CD4-positive, alpha-beta memory T cell (primary cell): ENCODE results near the gene NCOA3. TPM values are rescaled to one million over a fixed set of nuclear protein-coding genes. Genes with fewer than 3 reads are reported as not detected.

Source experiments
- CTCF ChIA-PET: fragments of 350-600 bp; sonication (Branson Sonifier 250); formaldehyde crosslinking; loops from one replicate; lab custom pipeline; 2021; ENCODE audit warnings: inconsistent platforms; ENCODE audit not compliant: partially characterized antibody; lab: Charles Lee
- POLR2A ChIA-PET: fragments of 350-600 bp; sonication (Branson Sonifier 250); formaldehyde crosslinking; loops from one replicate; lab custom pipeline; 2021; ENCODE audit not compliant: partially characterized antibody; lab: Charles Lee
- DNase-seq, 5 donors: peaks; one replicate each; pipeline versions ENCODE4 v3.0.0 to v3.0.0-alpha.2; 2020 to 2022; ENCODE audit warnings: mixed read lengths in 1 of 5
- H3K27ac ChIP-seq: one replicate; pipeline ENCODE4 v1.7.0; 2013; ENCODE audit warnings: low read depth, low read length
- H3K27me3 ChIP-seq: 2 replicates; pipeline ENCODE4 v1.7.0; 2013; ENCODE audit warnings: mild to moderate bottlenecking, low read length, moderate library complexity; ENCODE audit not compliant: insufficient read depth
- H3K36me3 ChIP-seq: 2 replicates; pipeline ENCODE4 v1.7.0; 2013; ENCODE audit warnings: mild to moderate bottlenecking, low read length, moderate library complexity; ENCODE audit not compliant: insufficient read depth
- H3K4me1 ChIP-seq: 2 replicates; pipeline ENCODE4 v1.7.0; 2013; ENCODE audit warnings: mild to moderate bottlenecking, low read length, moderate library complexity; ENCODE audit not compliant: insufficient read depth
- H3K4me3 ChIP-seq, 2 donors: one replicate each; pipeline ENCODE4 v1.7.0; 2013; ENCODE audit warnings: low read length in 2 of 2, mild to moderate bottlenecking in 1 of 2
- H3K9me3 ChIP-seq, 2 donors: one replicate each; pipeline ENCODE4 v1.7.0; 2013; ENCODE audit warnings: low read length in 2 of 2, control low read depth in 1 of 2; ENCODE audit not compliant: control insufficient read depth in 1 of 2
- H3K27ac Mint-ChIP-seq, 7 donors: one replicate each; pipeline ENCODE4 v1.8.0; 2020 to 2021; ENCODE audit warnings: mixed read lengths in 7 of 7, mild to moderate bottlenecking in 6 of 7, inconsistent platforms in 3 of 7, moderate library complexity in 3 of 7
- H3K27me3 Mint-ChIP-seq, 2 donors: one replicate each; pipeline ENCODE4 v1.8.0; 2020 to 2021; ENCODE audit warnings: mixed read lengths in 2 of 2
- H3K36me3 Mint-ChIP-seq, 2 donors: one replicate each; pipeline ENCODE4 v1.8.0; 2020 to 2021; ENCODE audit warnings: mixed read lengths in 2 of 2, inconsistent platforms in 1 of 2, mild to moderate bottlenecking in 1 of 2
- H3K4me1 Mint-ChIP-seq, 4 donors: one replicate each; pipeline ENCODE4 v1.8.0; 2020 to 2021; ENCODE audit warnings: mixed read lengths in 4 of 4, mild to moderate bottlenecking in 1 of 4
- H3K4me3 Mint-ChIP-seq, 8 donors: one replicate each; pipeline ENCODE4 v1.8.0; 2020 to 2021; ENCODE audit warnings: mixed read lengths in 8 of 8, mild to moderate bottlenecking in 7 of 8, moderate library complexity in 6 of 8, inconsistent platforms in 3 of 8
- H3K9me3 Mint-ChIP-seq, 8 donors: one replicate each; pipeline ENCODE4 v1.8.0; 2020 to 2021; ENCODE audit warnings: mixed read lengths in 8 of 8, mild to moderate bottlenecking in 5 of 8, inconsistent platforms in 3 of 8, moderate library complexity in 1 of 8
- intact Hi-C: fragments of 100-400 bp; cut with micrococcal nuclease; formaldehyde crosslinking; loops from one replicate; pipeline ENCODE4 v1.15.1; 2023
- polyA plus RNA-seq, 2 donors: library from polyadenylated mRNA; unstranded; fragments of 300-500 nt; fragmentation: Illumina TruSeq; gene quantifications; one replicate each; pipeline ENCODE4 v1.2.3, GENCODE V29; 2021
- total RNA-seq, 2 experiments: library from RNA; stranded (reverse); gene quantifications; one replicate each; pipeline ENCODE4 v1.2.3, GENCODE V29; 2021

NCOA3 gene
- total RNA-seq = 10 to 100 TPM; 69.0 to 74.7 TPM
- 10 to 100 TPM in 1 of 2 donors, 1 to 10 TPM in 1; 7.0 to 23.4 TPM for polyA plus RNA-seq

- Mint-ChIP-seq H3K27ac (peak within 1 kb of the TSS; percentile 91 to 97 (median 95)), H3K36me3 (peaks cover 0 to 13% of the 10 kb centered on the region in 2 donors), H3K4me1 (peaks cover 28 to 57% (median 39%) of the 10 kb centered on the region in 4 donors), H3K9me3 (peaks cover 0 to 2% (median 0%) of the 10 kb centered on the region in 8 donors), H3K4me3 (peak within 1 kb of the TSS; percentile 90 to 99 (median 96)), H3K27me3 (no peaks in the 10 kb centered on the region)
- Histone ChIP-seq H3K27me3 (no peaks in the 10 kb centered on the region), H3K36me3 (no peaks in the 10 kb centered on the region), H3K4me3 (peak within 1 kb of the TSS; percentile 68 to 70), H3K4me1 (peaks cover 39% of the 10 kb centered on the region), H3K27ac (peak within 1 kb of the TSS; percentile 75), H3K9me3 (no peaks in the 10 kb centered on the region)
- POLR2A ChIA-PET = interaction anchor here (0.7 to 5.6 kb wide), 23 partner anchors 8 to 1095 kb away, joined by 3 to 108 read pairs (median 4); partner anchors contain the start of gene ZMYND8
- CTCF ChIA-PET = interaction anchor here (0.6 to 2.8 kb wide), 8 partner anchors 10 to 282 kb away, joined by 3 to 13 read pairs (median 3); no protein-coding TSS in a partner anchor
- DNase-seq = peak; percentile 83 to 90 (median 86)
- intact Hi-C loops = loop anchor here (1.0 to 10.0 kb wide), 7 partner anchors 14 to 1543 kb away; partner anchors contain the start of genes CSE1L and ZMYND8
Measured at GRCh38 chr20:47501482-47502270, at the start of gene NCOA3. Gene NCOA3 (plus strand): TSS chr20:47501887. CDS start chr20:47622248, 120,361 bp downstream.

- Histone ChIP-seq H3K9me3 (no peaks in the 10 kb centered on the region), H3K27ac (no peak overlapping the region), H3K27me3 (no peaks in the 10 kb centered on the region), H3K4me3 (no peak overlapping the region), H3K4me1 (no peaks in the 10 kb centered on the region), H3K36me3 (no peaks in the 10 kb centered on the region)
- DNase-seq = no peak
- intact Hi-C loops = no loop called here
- no peaks in the 10 kb centered on the region for H3K27me3 Mint-ChIP-seq
- peaks cover 0 to 4% (median 0%) of the 10 kb centered on the region in 4 donors for H3K4me1 Mint-ChIP-seq
- no peaks in the 10 kb centered on the region for H3K36me3 Mint-ChIP-seq
- POLR2A ChIA-PET = no interaction called here
- H3K4me3 Mint-ChIP-seq = no peak overlapping the region
- CTCF ChIA-PET = interaction anchor here (0.7 kb wide), 1 partner anchor 36 kb away, joined by 3 read pairs; no protein-coding TSS in a partner anchor
- peaks cover 0 to 2% (median 0%) of the 10 kb centered on the region in 8 donors for H3K9me3 Mint-ChIP-seq
- peak overlapping the region in 2 of 7 donors; percentile 5 to 8 for H3K27ac Mint-ChIP-seq
Measured at GRCh38 chr20:47452736-47453161, 48.9 kb upstream of the NCOA3 start.

- Histone ChIP-seq H3K27me3 (no peaks in the 10 kb centered on the region), H3K9me3 (no peaks in the 10 kb centered on the region), H3K36me3 (no peaks in the 10 kb centered on the region), H3K4me1 (no peaks in the 10 kb centered on the region), H3K27ac (no peak overlapping the region), H3K4me3 (no peak overlapping the region)
- no peak overlapping the region for H3K27ac Mint-ChIP-seq
- H3K36me3 Mint-ChIP-seq = no peaks in the 10 kb centered on the region
- no peak for DNase-seq
- H3K27me3 Mint-ChIP-seq = no peaks in the 10 kb centered on the region
- H3K9me3 Mint-ChIP-seq = peaks cover 0 to 2% (median 0%) of the 10 kb centered on the region in 8 donors
- H3K4me1 Mint-ChIP-seq = peaks cover 0 to 4% (median 0%) of the 10 kb centered on the region in 4 donors
- intact Hi-C loops = no loop called here
- CTCF ChIA-PET = interaction anchor here (0.7 kb wide), 1 partner anchor 36 kb away, joined by 3 read pairs; no protein-coding TSS in a partner anchor
- H3K4me3 Mint-ChIP-seq = no peak overlapping the region
- POLR2A ChIA-PET = no interaction called here
Measured at GRCh38 chr20:47453167-47453782, 48.4 kb upstream of the NCOA3 start.

GRCh38 chr20:47454298-47455132 is 47.2 kb upstream of the NCOA3 start:
- no peaks in the 10 kb centered on the region for H3K27me3 Mint-ChIP-seq
- Histone ChIP-seq H3K36me3 (no peaks in the 10 kb centered on the region), H3K4me1 (no peaks in the 10 kb centered on the region), H3K27me3 (no peaks in the 10 kb centered on the region), H3K4me3 (no peak overlapping the region), H3K27ac (no peak overlapping the region), H3K9me3 (no peaks in the 10 kb centered on the region)
- H3K4me3 Mint-ChIP-seq = no peak overlapping the region
- no peaks in the 10 kb centered on the region for H3K36me3 Mint-ChIP-seq
- ChIA-PET CTCF (interaction anchor here (1.5 kb wide), 1 partner anchor 71 kb away, joined by 4 read pairs; no protein-coding TSS in a partner anchor), POLR2A (no interaction called here)
- DNase-seq = no peak
- intact Hi-C loops = no loop called here
- H3K4me1 Mint-ChIP-seq = peaks cover 0 to 4% (median 0%) of the 10 kb centered on the region in 4 donors
- H3K27ac Mint-ChIP-seq = no peak overlapping the region
- H3K9me3 Mint-ChIP-seq = peaks cover 0 to 2% (median 0%) of the 10 kb centered on the region in 8 donors

- CTCF ChIA-PET = interaction anchor here (1.5 kb wide), 1 partner anchor 71 kb away, joined by 4 read pairs; no protein-coding TSS in a partner anchor
- no peak overlapping the region for H3K4me3 ChIP-seq
- DNase-seq = no peak
- no peaks in the 10 kb centered on the region for H3K27me3 ChIP-seq
- intact Hi-C loops = no loop called here
- no peak overlapping the region for H3K4me3 Mint-ChIP-seq
- POLR2A ChIA-PET = no interaction called here
- no peaks in the 10 kb centered on the region for H3K36me3 Mint-ChIP-seq
- no peak overlapping the region for H3K27ac Mint-ChIP-seq
- H3K27me3 Mint-ChIP-seq = no peaks in the 10 kb centered on the region
- H3K36me3 ChIP-seq = no peaks in the 10 kb centered on the region
- H3K27ac ChIP-seq = no peak overlapping the region
- H3K9me3 Mint-ChIP-seq = peaks cover 0 to 2% (median 0%) of the 10 kb centered on the region in 8 donors
- no peaks in the 10 kb centered on the region for H3K9me3 ChIP-seq
- no peaks in the 10 kb centered on the region for H3K4me1 ChIP-seq
- peaks cover 0 to 4% (median 0%) of the 10 kb centered on the region in 4 donors for H3K4me1 Mint-ChIP-seq
Measured at GRCh38 chr20:47455133-47456040, 46.3 kb upstream of the NCOA3 start.

GRCh38 chr20:47456041-47456537 is 45.6 kb upstream of the NCOA3 start:
- H3K4me3 Mint-ChIP-seq = no peak overlapping the region
- Histone ChIP-seq H3K9me3 (no peaks in the 10 kb centered on the region), H3K36me3 (no peaks in the 10 kb centered on the region), H3K4me1 (no peaks in the 10 kb centered on the region), H3K27me3 (no peaks in the 10 kb centered on the region), H3K4me3 (no peak overlapping the region), H3K27ac (no peak overlapping the region)
- no peaks in the 10 kb centered on the region for H3K36me3 Mint-ChIP-seq
- no peak overlapping the region for H3K27ac Mint-ChIP-seq
- H3K9me3 Mint-ChIP-seq = peaks cover 0 to 2% (median 0%) of the 10 kb centered on the region in 8 donors
- no peak for DNase-seq
- peaks cover 0 to 5% (median 0%) of the 10 kb centered on the region in 4 donors for H3K4me1 Mint-ChIP-seq
- POLR2A ChIA-PET = no interaction called here
- intact Hi-C loops = no loop called here
- CTCF ChIA-PET = no interaction called here
- no peaks in the 10 kb centered on the region for H3K27me3 Mint-ChIP-seq
